Measurements from ENCODE around the gene GPX2.

Gene GPX2

GRCh38 chr14:64891839-64892375, 50.6 kb downstream of the GPX2 start:
- Histone ChIP-seq H3K4me2 (ENCODE audit: low read length) (no peak overlapping the region), H3K9me3 (ENCODE audit: low read length) (no peaks in the 10 kb centered on the region), H3K9ac (ENCODE audit: low read length) (no peak overlapping the region), H3K27me3 (ENCODE audit: insufficient read depth, low read length) (no peaks in the 10 kb centered on the region), H2AFZ (ENCODE audit: low read length) (no peak overlapping the region), H3K4me3 (ENCODE audit: low read depth, low read length, poor library complexity, severe bottlenecking) (no peak overlapping the region), H3K79me2 (ENCODE audit: insufficient read depth, low read length) (no peaks in the 10 kb centered on the region), H3K9me2 (ENCODE audit: low read depth, low read length) (no peaks in the 10 kb centered on the region), H3K36me3 (ENCODE audit: insufficient read depth, low read length) (no peaks in the 10 kb centered on the region), H4K20me1 (ENCODE audit: insufficient read depth, low read length) (no peaks in the 10 kb centered on the region), H3K4me1 (ENCODE audit: insufficient read depth, low read length, severe bottlenecking) (no peaks in the 10 kb centered on the region), H3F3A (ENCODE audit: insufficient read depth, low read length) (no peaks in the 10 kb centered on the region), H3K27ac (ENCODE audit: low read depth, low read length, poor library complexity, severe bottlenecking) (no peak overlapping the region)
- TF ChIP-seq, protein P1, sequence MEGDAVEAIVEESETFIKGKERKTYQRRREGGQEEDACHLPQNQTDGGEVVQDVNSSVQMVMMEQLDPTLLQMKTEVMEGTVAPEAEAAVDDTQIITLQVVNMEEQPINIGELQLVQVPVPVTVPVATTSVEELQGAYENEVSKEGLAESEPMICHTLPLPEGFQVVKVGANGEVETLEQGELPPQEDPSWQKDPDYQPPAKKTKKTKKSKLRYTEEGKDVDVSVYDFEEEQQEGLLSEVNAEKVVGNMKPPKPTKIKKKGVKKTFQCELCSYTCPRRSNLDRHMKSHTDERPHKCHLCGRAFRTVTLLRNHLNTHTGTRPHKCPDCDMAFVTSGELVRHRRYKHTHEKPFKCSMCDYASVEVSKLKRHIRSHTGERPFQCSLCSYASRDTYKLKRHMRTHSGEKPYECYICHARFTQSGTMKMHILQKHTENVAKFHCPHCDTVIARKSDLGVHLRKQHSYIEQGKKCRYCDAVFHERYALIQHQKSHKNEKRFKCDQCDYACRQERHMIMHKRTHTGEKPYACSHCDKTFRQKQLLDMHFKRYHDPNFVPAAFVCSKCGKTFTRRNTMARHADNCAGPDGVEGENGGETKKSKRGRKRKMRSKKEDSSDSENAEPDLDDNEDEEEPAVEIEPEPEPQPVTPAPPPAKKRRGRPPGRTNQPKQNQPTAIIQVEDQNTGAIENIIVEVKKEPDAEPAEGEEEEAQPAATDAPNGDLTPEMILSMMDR (IDR thresholded peaks at IDR 0.05; ENCODE audit: low read length) = peak; percentile 74
- no peak for TF ChIP-seq EZH2 (IDR thresholded peaks at IDR 0.05; ENCODE audit: borderline replicate concordance, low read length)

DNA sequence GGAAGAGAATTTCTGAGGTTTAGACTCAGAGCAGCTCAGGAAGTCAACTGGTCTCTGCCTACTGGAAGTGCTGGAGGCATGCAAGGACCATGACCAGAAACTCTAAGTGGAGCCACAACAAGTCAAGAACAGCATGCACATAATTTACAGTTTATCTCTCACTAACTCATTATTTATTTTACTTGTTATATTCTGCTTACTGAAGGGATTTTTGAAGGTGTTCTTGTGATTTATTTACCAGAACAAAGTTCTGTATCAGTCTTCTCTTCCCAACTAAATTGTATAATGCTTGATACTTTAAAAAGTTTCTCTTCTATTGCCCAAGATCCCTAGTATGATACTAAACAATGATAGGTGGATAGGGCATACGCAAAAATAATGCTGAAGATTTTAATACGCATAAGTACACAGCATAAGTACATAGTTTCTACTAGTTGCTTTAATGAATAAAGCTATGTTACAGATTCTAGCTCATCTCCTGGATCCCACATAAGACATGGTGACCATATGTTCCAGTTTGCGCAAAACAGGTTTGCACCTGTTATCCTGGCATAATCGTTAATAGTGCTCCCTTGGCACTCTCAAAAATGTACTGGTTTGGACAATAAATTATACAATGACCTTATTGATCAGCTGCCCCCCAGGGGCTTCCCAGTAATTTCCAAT, 51.2 kb downstream of the GPX2 start:
- Histone ChIP-seq H3F3A (ENCODE audit: insufficient read depth, low read length) (no peaks in the 10 kb centered on the region), H3K36me3 (ENCODE audit: insufficient read depth, low read length) (no peaks in the 10 kb centered on the region), H3K27ac (ENCODE audit: low read depth, low read length, poor library complexity, severe bottlenecking) (no peak overlapping the region), H3K4me1 (ENCODE audit: insufficient read depth, low read length, severe bottlenecking) (no peaks in the 10 kb centered on the region), H3K9ac (ENCODE audit: low read length) (no peak overlapping the region), H3K4me3 (ENCODE audit: low read depth, low read length, poor library complexity, severe bottlenecking) (no peak overlapping the region), H3K9me3 (ENCODE audit: low read length) (no peaks in the 10 kb centered on the region), H3K27me3 (ENCODE audit: insufficient read depth, low read length) (no peaks in the 10 kb centered on the region), H3K79me2 (ENCODE audit: insufficient read depth, low read length) (no peaks in the 10 kb centered on the region), H4K20me1 (ENCODE audit: insufficient read depth, low read length) (no peaks in the 10 kb centered on the region), H2AFZ (ENCODE audit: low read length) (no peak overlapping the region), H3K9me2 (ENCODE audit: low read depth, low read length) (no peaks in the 10 kb centered on the region), H3K4me2 (ENCODE audit: low read length) (no peak overlapping the region)
- no peak for TF ChIP-seq EZH2 (IDR thresholded peaks at IDR 0.05; ENCODE audit: borderline replicate concordance, low read length)
- TF ChIP-seq, protein P1 (IDR thresholded peaks at IDR 0.05; ENCODE audit: low read length) = no peak

GRCh38 chr14:64889352-64889751, 53.2 kb downstream of the GPX2 start:
- no peaks in the 10 kb centered on the region for H3K9me2 ChIP-seq (ENCODE audit: low read depth, low read length)
- no peaks in the 10 kb centered on the region for H3K36me3 ChIP-seq (ENCODE audit: insufficient read depth, low read length)
- no peak overlapping the region for H3K27ac ChIP-seq (ENCODE audit: low read depth, low read length, poor library complexity, severe bottlenecking)
- H3K79me2 ChIP-seq (ENCODE audit: insufficient read depth, low read length) = no peaks in the 10 kb centered on the region
- H3K4me1 ChIP-seq (ENCODE audit: insufficient read depth, low read length, severe bottlenecking) = no peaks in the 10 kb centered on the region
- no peak overlapping the region for H2AFZ ChIP-seq (ENCODE audit: low read length)
- TF ChIP-seq, protein P1 (IDR thresholded peaks at IDR 0.05; ENCODE audit: low read length) = no peak
- TF ChIP-seq EZH2 (IDR thresholded peaks at IDR 0.05; ENCODE audit: borderline replicate concordance, low read length) = no peak
- H3K9me3 ChIP-seq (ENCODE audit: low read length) = no peaks in the 10 kb centered on the region
- H3K4me2 ChIP-seq (ENCODE audit: low read length) = no peak overlapping the region
- no peaks in the 10 kb centered on the region for H3F3A ChIP-seq (ENCODE audit: insufficient read depth, low read length)
- no peaks in the 10 kb centered on the region for H3K27me3 ChIP-seq (ENCODE audit: insufficient read depth, low read length)
- no peak overlapping the region for H3K9ac ChIP-seq (ENCODE audit: low read length)
- H3K4me3 ChIP-seq (ENCODE audit: low read depth, low read length, poor library complexity, severe bottlenecking) = no peak overlapping the region
- no peaks in the 10 kb centered on the region for H4K20me1 ChIP-seq (ENCODE audit: insufficient read depth, low read length)

Measured in OCI-LY1 (cell line).